ENCODE data around the gene OR4X2.
"Not testable (repeated sequence)": the region's sequence is repeated elsewhere in the genome, so short reads cannot be mapped to it uniquely, and the experiment has no call there.

The OR4X2 gene, protein sequence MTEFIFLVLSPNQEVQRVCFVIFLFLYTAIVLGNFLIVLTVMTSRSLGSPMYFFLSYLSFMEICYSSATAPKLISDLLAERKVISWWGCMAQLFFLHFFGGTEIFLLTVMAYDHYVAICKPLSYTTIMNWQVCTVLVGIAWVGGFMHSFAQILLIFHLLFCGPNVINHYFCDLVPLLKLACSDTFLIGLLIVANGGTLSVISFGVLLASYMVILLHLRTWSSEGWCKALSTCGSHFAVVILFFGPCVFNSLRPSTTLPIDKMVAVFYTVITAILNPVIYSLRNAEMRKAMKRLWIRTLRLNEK

DNA sequence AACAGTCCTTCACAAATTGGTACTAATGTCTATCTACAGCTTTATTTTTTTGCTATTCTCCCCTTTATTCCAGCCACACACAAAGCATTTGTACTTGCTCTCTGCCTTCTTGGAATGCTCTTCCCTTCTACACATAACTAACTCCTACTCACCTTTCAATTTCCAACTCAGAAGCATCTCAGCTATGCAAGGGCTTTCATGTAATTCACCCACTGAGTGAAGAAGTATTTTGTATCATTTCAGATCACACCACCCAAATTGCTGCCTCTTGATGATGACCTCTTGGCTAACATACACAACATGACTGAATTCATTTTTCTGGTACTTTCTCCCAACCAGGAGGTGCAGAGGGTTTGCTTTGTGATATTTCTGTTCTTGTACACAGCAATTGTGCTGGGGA lies at the start of gene OR4X2:
TSS of gene OR4X2 (plus strand) at position 301 of the 400 bp plus-strand sequence. CDS start at position 301, 0 bp downstream.
- H3K9me3 Mint-ChIP-seq = peaks cover 11% of the 10 kb centered on the region

DNA sequence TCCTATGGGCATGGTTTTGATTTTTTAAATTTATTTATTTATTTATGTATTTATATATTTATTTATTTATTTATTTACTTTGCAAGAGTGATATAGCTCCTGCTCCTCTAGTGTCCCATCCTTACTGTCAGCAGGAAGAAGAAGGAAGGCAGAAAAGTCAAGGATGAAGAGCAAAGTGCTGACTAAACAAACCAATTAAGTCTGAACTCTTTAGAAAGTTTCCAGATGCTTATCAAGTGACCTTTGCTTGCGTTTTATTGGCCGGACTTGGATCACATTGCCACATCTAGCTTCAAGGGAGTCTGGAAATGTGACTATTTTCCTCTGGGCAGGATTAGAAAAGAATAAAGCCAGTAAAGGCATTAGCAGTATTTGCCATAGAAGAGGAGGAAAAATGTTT lies 37.0 kb upstream of the OR4X2 start:
- Mint-ChIP-seq H3K9me3 (no peaks in the 10 kb centered on the region), H3K27me3 (ENCODE audit: low read depth) (peaks cover 26% of the 10 kb centered on the region), H3K4me3 (no peak overlapping the region), H3K4me1 (ENCODE audit: low read depth) (no peaks in the 10 kb centered on the region), H3K27ac (no peak overlapping the region), H3K36me3 (ENCODE audit: low read depth) (no peaks in the 10 kb centered on the region)

More for the DNA sequence above, at the start of gene OR4X2:
- no peaks in the 10 kb centered on the region for H3K4me1 Mint-ChIP-seq (ENCODE audit: low read depth)
- peaks cover 12% of the 10 kb centered on the region for H3K27me3 Mint-ChIP-seq (ENCODE audit: low read depth)
- no peak within 1 kb of the TSS for H3K4me3 Mint-ChIP-seq
- no peak within 1 kb of the TSS for H3K27ac Mint-ChIP-seq
- H3K36me3 Mint-ChIP-seq (ENCODE audit: low read depth) = no peaks in the 10 kb centered on the region

DNA sequence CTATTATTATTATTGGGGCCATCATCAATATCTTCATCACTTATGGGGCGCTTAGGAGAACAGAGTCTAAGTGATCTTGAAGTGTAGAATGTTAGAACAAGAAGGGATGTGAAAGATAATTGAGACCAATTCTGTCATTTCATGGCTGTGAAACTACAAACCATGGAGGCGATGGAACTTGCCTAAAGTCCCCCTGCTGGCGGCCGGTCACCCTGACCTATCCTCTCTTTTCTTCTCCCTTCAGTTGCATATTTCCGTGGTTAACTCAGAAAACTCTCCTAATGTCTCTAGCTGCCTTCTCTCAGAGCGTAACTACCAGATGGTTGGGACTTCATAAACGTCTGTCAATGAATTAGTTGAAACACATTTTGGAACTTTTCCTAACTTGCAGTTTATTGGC lies 34.9 kb upstream of the OR4X2 start:
- no peaks in the 10 kb centered on the region for H3K36me3 Mint-ChIP-seq (ENCODE audit: low read depth)
- no peaks in the 10 kb centered on the region for H3K4me1 Mint-ChIP-seq (ENCODE audit: low read depth)
- H3K27me3 Mint-ChIP-seq (ENCODE audit: low read depth) = peaks cover 16% of the 10 kb centered on the region
- no peak overlapping the region for H3K27ac Mint-ChIP-seq
- no peak overlapping the region for H3K4me3 Mint-ChIP-seq
- H3K9me3 Mint-ChIP-seq = no peaks in the 10 kb centered on the region

DNA sequence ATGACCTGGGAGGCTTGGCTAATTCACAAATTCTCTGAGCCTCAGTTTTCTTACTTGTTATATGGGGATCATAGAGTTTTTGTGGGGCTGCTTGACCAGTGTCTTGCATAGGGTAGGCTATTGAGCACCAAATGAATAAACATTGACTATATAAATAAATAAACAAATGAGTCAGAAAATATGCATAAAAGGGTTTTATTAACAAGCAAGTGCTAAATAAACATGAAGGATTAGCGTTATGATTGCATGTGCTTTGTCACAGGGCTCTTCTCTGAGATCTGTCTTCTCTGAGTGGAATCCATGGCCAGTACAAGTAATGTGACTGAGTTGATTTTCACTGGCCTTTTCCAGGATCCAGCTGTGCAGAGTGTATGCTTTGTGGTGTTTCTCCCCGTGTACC lies 28.4 kb upstream of the OR4X2 start, which contains the start of gene OR4B1:
TSS of gene OR4B1 (plus strand) at position 301 of the 400 bp plus-strand sequence. CDS start at position 301, 0 bp downstream.
- Mint-ChIP-seq H3K36me3 (ENCODE audit: low read depth) (no peaks in the 10 kb centered on the region), H3K27me3 (ENCODE audit: low read depth) (no peaks in the 10 kb centered on the region), H3K9me3 (no peaks in the 10 kb centered on the region), H3K27ac (no peak within 1 kb of the TSS), H3K4me3 (no peak within 1 kb of the TSS), H3K4me1 (ENCODE audit: low read depth) (no peaks in the 10 kb centered on the region)

DNA sequence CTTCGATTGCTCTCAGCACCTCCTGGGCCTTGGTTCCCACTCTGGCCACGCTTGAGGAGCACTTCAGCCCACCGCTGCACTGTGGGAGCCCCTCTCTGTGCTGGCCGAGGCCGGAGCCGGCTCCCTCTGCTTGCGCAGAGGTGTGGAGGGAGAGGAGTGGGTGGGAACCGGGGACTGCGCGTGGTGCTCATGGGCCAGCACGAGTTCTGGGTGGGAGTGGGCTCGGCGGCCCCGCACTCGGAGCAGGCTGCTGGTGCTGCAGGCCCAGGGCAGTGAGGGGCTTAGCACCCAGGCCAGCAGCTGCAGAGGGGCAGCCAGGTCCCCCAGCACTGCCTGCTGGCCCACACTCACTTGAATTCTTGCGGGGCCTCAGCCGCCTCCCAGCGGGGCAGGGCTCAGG lies 16.1 kb upstream of the OR4X2 start:
- no peaks in the 10 kb centered on the region for H3K4me1 Mint-ChIP-seq (ENCODE audit: low read depth)

DNA sequence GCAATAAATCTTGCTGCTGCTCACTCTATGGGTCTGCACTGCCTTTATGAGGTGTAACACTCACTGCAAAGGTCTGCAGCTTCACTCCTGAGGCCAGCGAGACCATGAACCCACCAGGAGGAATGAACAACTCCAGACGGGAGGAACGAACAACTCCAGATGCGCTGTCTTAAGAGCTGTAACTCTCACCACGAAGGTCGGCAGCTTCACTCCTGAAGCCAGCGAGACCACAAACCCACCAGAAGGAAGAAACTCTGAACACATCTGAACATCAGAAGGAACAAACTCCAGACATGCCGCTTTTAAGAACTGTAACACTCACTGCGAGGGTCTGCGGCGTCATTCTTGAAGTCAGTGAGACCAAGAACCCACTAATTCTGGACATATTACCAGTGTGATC lies 14.8 kb upstream of the OR4X2 start:
- H3K27me3 Mint-ChIP-seq (ENCODE audit: low read depth); H3K4me1 Mint-ChIP-seq (ENCODE audit: low read depth); H3K9me3 Mint-ChIP-seq: not testable (repeated sequence)

More for the DNA sequence above, 16.1 kb upstream of the OR4X2 start:
- H3K27me3 Mint-ChIP-seq (ENCODE audit: low read depth) = no peaks in the 10 kb centered on the region
- no peak overlapping the region for H3K4me3 Mint-ChIP-seq
- H3K9me3 Mint-ChIP-seq = peaks cover 9% of the 10 kb centered on the region
- no peaks in the 10 kb centered on the region for H3K36me3 Mint-ChIP-seq (ENCODE audit: low read depth)
- H3K27ac Mint-ChIP-seq = no peak overlapping the region

DNA sequence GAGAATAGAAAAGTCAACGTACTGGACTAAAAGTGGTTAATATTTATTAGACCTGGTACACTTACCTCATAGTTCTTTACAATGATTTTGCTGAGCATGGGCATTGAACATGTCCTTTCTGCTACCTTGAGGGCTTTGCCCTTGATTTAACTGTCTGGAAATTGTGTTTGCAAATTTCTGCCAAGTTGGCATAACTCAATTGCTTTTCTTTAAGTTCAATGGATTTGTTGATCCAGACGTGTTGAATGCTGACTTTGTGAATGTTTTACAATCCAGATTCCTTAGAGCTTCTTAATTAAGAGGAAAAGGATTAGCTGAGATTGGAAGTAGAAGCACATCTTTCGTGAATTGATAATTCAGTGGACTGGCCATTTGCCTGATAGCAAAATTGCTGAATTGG lies 7.2 kb upstream of the OR4X2 start:
- no peaks in the 10 kb centered on the region for H3K36me3 Mint-ChIP-seq (ENCODE audit: low read depth)
- peaks cover 7% of the 10 kb centered on the region for H3K27me3 Mint-ChIP-seq (ENCODE audit: low read depth)
- H3K9me3 Mint-ChIP-seq = peaks cover 4% of the 10 kb centered on the region
- no peak overlapping the region for H3K27ac Mint-ChIP-seq
- H3K4me1 Mint-ChIP-seq (ENCODE audit: low read depth) = no peaks in the 10 kb centered on the region
- H3K4me3 Mint-ChIP-seq = no peak overlapping the region

More for the DNA sequence above, 14.8 kb upstream of the OR4X2 start:
- not testable (repeated sequence) for H3K4me3 Mint-ChIP-seq; H3K36me3 Mint-ChIP-seq (ENCODE audit: low read depth); H3K27ac Mint-ChIP-seq

DNA sequence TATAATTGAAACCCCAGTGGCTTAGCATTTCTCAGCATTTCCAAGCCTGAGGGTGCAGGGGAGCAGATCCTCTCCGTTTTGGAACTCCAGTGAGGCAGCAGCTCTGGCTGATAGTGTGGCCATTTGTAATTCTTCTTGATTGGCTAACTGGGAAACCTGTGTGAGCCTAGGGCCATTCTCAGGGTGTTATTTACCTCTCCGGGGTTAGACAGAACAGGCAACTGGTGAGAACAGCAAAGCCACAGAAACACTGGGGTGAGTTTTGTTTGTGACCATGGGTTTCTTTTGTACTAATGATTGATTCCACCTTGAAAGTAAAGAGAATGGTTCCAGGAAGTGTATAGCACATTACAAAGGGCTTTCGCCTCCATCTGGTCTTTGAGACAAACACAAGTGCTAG lies 2.4 kb upstream of the OR4X2 start:
- no peak overlapping the region for H3K4me3 Mint-ChIP-seq
- no peak overlapping the region for H3K27ac Mint-ChIP-seq
- H3K9me3 Mint-ChIP-seq = peaks cover 4% of the 10 kb centered on the region
- peaks cover 11% of the 10 kb centered on the region for H3K27me3 Mint-ChIP-seq (ENCODE audit: low read depth)
- no peaks in the 10 kb centered on the region for H3K36me3 Mint-ChIP-seq (ENCODE audit: low read depth)
- no peaks in the 10 kb centered on the region for H3K4me1 Mint-ChIP-seq (ENCODE audit: low read depth)

DNA sequence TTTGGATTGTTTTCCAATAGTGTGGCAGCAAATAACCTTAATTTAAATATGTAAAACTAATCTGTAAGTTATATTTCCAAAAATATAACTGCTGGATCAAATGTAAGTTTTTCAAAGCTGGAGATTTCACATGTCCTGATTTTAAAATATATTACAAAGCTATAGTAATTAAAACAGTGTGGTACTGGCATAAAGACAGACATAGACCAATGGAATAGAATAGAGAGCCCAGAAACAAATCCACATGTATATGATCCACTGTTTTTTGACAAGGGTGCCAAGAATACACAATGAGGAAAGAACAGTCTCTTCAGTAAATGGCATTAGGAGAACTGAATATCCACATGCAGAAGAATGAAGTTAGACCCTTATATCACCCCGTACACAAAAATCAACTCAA lies 4.0 kb downstream of the OR4X2 start:
- Mint-ChIP-seq H3K27ac (no peak overlapping the region), H3K9me3 (peaks cover 7% of the 10 kb centered on the region), H3K27me3 (ENCODE audit: low read depth) (peaks cover 31% of the 10 kb centered on the region), H3K4me3 (no peak overlapping the region), H3K36me3 (ENCODE audit: low read depth) (no peaks in the 10 kb centered on the region), H3K4me1 (ENCODE audit: low read depth) (no peaks in the 10 kb centered on the region)

DNA sequence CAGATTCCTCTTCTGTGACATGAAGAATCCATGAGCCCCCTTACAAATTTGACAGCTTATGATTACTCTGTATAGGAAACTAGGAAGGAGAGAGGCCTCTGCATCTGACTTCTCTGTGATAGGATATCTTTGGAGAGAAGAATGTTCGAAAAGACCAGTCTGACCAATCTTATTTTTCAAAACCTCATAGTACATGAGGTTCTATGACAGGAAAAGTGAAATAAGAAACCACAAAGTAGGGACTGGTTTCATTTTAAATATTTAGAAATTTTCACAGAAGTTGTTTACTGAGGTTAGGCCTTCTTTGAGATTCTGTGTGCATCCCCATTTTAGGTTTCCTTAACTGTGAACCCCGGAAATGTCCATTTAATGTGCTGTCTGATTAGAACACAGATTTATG lies 16.7 kb downstream of the OR4X2 start:
- Mint-ChIP-seq H3K4me1 (ENCODE audit: low read depth) (peaks cover 2% of the 10 kb centered on the region), H3K27me3 (ENCODE audit: low read depth) (no peaks in the 10 kb centered on the region), H3K4me3 (no peak overlapping the region), H3K9me3 (no peaks in the 10 kb centered on the region), H3K36me3 (ENCODE audit: low read depth) (no peaks in the 10 kb centered on the region), H3K27ac (no peak overlapping the region)

DNA sequence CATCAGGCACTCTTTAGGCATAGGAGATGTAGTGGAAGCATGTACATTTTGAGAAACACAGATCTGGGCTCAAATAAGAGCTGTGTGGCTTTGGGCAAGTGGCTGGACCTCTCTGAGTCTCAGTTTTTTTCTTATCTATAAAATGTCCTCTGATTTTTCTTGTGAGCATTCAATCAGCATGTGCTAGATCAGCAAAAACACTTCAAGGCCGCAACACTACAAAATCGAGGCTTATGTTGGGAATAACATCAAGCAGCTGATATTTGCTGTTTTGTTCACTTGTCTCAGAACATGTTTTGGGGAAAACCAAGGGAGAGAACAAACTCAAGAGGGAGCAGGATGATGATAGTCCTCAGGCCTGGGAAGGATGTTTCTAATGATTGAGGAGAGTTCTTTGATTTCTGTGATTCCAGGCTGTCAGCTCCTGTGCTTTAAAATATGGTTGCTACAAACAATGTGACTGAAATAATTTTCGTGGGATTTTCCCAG lies 18.6 kb downstream of the OR4X2 start, which contains the start of gene OR4X1:
TSS of gene OR4X1 (plus strand) at position 439 of the 489 bp plus-strand sequence. CDS start at position 439, 0 bp downstream.
- Mint-ChIP-seq H3K27me3 (ENCODE audit: low read depth) (no peaks in the 10 kb centered on the region), H3K27ac (no peak within 1 kb of the TSS), H3K9me3 (no peaks in the 10 kb centered on the region), H3K36me3 (ENCODE audit: low read depth) (no peaks in the 10 kb centered on the region), H3K4me3 (no peak within 1 kb of the TSS), H3K4me1 (ENCODE audit: low read depth) (peaks cover 2% of the 10 kb centered on the region)

DNA sequence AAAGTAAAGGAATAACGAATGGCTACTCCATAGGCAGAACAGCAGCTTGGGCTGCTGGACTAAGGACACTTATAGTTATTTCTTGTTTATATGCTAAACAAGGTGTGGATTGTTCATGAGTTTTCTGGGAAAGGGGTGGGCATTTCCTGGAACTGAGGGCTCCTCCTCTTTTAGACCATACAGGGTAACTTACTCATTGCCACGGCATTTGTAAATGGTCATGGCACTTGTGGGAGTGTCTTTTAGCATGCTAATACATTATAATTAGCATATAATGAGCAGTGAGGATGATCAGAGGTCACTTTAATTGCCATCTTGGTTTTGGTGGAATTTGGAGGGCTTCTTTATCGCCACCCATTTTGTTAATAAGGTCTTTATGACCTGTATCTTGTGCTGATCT lies 25.7 kb downstream of the OR4X2 start:
- Mint-ChIP-seq H3K9me3 (no peaks in the 10 kb centered on the region), H3K36me3 (ENCODE audit: low read depth) (no peaks in the 10 kb centered on the region), H3K4me3 (no peak overlapping the region), H3K27ac (no peak overlapping the region), H3K27me3 (ENCODE audit: low read depth) (no peaks in the 10 kb centered on the region), H3K4me1 (ENCODE audit: low read depth) (no peaks in the 10 kb centered on the region)

DNA sequence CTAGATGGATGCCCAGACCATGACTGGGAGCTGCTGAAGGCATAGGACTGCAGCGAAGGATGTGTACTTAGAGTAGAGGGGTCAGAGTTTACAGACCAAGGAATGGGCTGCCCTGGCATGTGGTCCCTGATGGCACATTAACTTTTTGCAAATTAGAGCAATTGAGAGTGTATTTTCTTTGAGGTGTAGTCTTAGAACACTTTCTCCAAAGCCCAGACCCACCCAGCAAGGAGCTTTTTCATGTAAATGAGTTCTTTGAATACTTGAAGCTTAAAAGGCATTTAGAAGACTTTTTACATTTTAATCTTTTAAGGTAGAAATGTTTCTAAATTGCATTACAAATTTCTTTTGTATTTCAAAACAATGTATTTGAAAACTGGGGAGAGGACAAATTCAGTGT lies 27.7 kb downstream of the OR4X2 start:
- H3K36me3 Mint-ChIP-seq (ENCODE audit: low read depth) = no peaks in the 10 kb centered on the region
- no peaks in the 10 kb centered on the region for H3K4me1 Mint-ChIP-seq (ENCODE audit: low read depth)
- no peak overlapping the region for H3K4me3 Mint-ChIP-seq
- H3K9me3 Mint-ChIP-seq = no peaks in the 10 kb centered on the region
- no peaks in the 10 kb centered on the region for H3K27me3 Mint-ChIP-seq (ENCODE audit: low read depth)
- H3K27ac Mint-ChIP-seq = no peak overlapping the region

Measured in T-helper 1 cell treated with Interleukin-12 subunit alpha and Interleukin-12 subunit beta and Interleukin-4 antibody, amounts not matched to agents 30 μg/mL and 1 μg/mL, for 36 hours (primary cell).